ENCODE results near the gene ADAM21.
"Not testable (repeated sequence)": the region's sequence is repeated elsewhere in the genome, so short reads cannot be mapped to it uniquely, and the experiment has no call there.

DNA sequence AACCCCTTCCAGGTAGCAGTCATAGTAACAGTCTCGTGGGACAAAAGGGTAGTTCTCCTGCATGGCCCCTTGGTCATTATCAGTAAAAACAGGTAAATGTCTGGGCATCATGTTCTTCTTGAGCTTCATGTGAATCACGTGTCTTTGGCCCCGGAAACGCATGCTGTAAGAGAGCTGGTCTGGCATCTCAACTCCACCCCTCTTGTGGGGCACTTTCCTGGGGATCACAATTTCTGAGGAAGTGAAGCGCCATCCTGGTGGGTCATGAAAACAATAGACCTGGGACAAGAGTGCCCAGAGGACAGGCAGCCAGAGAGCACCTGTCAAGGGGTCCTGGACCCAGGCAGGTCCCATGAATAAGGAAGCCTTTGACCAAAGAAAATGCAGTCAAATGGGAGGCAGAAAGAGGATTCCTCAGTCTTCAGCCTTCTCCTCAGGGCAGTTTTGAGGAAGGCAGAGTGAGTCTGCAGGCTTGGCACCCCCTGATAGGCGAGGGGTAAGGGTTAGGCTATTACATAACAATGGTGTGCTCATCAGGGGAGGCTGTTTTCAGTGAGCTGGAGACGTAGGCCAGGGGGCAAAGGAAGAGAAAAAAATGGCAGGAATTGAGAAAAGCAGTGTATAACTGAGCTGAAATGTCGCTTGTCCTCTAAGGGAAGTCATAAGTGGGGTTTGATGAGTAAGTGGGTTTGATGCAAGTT, 19.0 kb downstream of the ADAM21 start:
- TF ChIP-seq, protein P1, sequence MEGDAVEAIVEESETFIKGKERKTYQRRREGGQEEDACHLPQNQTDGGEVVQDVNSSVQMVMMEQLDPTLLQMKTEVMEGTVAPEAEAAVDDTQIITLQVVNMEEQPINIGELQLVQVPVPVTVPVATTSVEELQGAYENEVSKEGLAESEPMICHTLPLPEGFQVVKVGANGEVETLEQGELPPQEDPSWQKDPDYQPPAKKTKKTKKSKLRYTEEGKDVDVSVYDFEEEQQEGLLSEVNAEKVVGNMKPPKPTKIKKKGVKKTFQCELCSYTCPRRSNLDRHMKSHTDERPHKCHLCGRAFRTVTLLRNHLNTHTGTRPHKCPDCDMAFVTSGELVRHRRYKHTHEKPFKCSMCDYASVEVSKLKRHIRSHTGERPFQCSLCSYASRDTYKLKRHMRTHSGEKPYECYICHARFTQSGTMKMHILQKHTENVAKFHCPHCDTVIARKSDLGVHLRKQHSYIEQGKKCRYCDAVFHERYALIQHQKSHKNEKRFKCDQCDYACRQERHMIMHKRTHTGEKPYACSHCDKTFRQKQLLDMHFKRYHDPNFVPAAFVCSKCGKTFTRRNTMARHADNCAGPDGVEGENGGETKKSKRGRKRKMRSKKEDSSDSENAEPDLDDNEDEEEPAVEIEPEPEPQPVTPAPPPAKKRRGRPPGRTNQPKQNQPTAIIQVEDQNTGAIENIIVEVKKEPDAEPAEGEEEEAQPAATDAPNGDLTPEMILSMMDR (IDR thresholded peaks at IDR 0.05; ENCODE audit: insufficient read depth, low read length) = not testable (repeated sequence)
- TF ChIP-seq POLR2AphosphoS5 (IDR thresholded peaks at IDR 0.05; ENCODE audit: low read depth); GABPA (IDR thresholded peaks at IDR 0.05; ENCODE audit: low read depth); REST (IDR thresholded peaks at IDR 0.05; ENCODE audit: insufficient replicate concordance, low read depth): not testable (repeated sequence)
